ENCODE measurements around the gene COPB1.

Gene COPB1

DNA sequence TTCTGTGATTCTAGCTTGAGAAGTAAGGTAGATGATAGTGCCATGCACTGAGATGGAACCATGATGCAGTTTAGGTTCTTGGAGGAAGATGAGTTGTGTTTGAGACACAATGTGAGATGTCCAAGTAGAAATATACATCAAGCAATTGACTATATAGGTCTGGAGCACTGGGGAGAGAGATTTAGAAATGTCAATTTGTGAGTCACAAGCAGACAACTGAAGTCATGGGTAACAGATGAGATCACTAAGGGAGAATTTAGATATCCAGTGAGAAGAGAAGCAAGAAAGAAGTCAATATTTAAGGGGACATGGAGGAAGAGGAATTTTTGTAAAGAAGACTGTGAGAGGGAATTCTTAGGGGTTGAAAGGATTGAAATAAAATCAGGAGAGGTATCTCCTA lies 75.5 kb downstream of the COPB1 start:
- DNase-seq: no peak

DNA sequence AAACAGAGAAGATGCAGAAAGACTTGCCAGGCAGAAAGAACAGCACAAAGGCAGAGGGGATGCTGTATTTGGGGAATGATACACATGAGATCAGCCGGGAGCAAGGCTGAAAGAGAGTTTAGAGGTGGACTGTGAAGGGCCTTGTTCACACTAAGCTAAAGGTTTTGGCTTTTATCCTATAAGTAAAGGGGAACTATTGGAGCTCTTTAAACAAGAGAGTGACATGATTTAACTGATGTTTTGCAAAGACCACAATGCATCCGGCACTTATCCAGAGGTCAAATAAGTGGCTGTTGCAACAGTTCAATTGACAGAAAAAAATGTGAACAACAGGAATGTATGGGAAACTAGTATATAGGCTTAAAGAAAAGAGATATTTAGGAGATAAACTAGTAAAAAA lies 76.0 kb downstream of the COPB1 start:
- no peak for DNase-seq

DNA sequence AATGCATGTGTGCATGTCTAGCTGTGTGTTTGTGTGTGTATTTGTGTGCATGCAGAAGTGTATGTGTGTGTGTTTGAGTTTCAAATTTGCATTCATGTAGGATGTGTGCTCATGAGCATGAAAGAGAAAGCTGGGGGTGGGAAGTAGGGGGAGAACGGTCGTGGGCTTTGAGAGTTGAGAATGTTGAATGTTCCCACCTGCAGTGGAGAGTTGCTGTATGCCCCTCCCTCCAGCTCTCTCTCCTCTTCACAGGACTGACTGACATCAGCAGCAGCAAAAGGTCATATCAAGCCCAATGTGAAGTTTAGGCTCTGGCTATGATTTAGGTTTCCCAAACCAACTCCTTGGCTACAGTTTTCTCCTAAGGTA lies 76.8 kb downstream of the COPB1 start:
- DNase-seq: peak; percentile 37

DNA sequence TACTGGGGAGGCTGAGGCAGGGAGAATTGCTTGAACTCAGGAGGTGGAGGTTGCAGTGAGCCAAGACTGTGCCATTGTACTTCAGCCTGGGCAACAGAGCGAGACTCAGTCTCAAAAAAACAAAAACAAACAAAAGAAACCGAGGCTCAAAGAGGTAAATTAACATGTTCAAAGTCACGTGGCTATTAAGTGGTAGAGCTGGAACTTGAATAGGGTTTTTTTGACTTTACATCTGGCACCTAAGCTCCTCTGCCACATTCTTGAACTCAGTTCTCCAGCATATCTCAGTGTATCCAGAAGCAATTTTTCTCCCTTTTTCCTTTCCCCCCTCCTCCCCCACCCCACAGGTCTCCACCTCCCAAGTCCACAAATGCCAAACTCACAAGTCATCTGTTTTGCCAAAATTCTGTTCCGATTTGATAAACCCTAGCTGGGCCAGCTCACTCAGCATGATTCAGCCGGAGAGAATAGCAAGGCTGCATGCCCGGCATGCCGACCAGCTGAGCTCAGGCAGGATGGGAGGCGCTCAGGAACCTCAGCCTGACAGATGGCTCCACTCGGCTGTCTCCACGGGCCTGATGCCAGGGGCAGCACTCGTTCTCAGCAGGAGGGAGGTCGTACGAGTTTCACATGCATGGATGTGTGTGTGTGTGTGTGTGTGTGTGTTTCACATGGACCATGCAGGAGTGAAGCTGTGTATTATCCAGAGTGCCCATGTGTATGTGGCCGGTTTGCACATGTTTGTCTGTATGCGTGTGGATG lies 77.4 kb downstream of the COPB1 start:
- peak; percentile 100 for DNase-seq

GRCh38 chr11:14420223-14420622 lies 79.4 kb downstream of the COPB1 start:
- no peak for DNase-seq

DNA sequence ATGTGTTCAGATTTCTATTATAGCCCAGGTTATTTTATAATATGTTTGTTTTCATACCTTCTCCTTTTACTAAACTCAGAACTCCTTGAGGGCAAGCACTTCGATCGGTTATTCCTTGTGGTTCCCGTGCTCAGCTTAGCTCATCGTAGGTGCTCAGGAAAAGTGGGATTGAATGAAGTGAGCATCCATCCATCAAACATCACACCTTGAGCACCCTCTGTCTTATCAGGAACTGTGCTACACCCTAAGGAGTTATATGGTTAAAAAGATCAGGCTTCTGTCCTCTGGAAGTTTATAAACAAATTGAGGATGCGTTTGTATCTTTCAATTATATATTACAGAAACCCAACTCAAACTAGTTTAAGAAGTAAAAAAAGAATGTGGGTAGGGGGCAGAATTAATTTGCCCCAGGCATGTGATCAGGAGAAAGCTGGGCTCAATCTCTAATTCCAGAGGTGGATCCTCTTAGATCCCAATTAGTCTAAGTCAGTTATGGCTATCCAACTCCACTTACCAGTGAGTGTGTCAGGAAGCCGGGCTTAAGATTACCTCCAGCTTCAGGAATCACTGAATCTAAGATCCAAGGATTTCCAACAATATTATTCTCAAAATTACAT lies 80.7 kb downstream of the COPB1 start:
- peak; percentile 30 for DNase-seq

DNA sequence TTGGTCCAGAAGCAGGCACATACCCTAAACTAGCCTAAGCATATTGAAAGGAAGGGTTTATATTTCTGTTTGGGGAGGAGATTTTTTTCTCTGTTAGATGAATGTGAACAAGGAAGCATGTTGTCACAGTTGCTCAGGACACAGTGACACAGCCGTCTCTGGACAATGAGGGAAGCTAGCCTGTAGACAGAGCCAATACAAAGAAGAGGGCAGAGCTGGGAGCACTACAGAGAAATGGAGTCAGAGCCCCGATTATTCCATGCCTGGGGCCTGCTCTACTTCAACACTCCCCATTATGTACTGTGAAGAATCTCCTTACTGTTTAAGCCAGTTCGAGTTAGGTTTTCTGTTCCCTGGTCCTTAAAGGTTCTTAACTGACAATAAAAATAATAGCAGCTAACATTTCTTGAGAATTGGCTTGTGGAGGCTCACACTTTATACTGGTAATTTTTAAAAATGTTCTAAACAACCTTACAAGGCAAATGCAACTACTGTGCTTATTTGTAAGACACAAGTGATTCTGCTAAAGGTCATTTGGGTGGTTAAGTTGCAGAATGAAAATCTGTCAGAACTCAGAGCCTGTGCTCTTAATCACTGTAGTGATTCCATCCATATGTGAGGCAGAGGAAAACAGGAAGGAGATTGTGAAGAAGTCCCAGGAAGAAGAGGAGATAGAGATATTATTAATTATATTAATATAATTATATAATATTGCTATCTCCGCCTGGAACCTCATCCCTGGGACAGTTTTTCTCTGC lies 81.8 kb downstream of the COPB1 start:
- no peak for DNase-seq

DNA sequence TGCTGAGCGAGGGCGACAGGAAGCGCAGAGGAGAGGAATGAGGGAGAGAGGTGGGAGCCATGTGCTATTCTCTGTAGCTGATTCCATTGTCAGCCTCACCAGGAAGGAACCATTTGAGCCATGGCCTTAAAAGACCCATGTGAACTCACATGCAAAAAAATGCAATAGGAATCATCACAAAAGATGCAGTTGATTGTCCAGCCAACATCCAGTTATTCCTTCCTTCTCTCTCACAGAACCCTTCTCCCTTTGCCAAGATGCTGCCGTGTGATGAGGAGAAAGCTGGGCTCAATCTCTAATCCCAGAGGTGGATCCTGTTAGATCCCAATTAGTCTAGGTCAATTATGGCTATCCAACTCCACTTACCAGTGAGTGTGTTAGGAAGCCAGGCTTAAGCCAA lies 82.4 kb downstream of the COPB1 start:
- DNase-seq: no peak

- DNase-seq: peak; percentile 88
Measured at GRCh38 chr11:14414470-14415461, 84.8 kb downstream of the COPB1 start.

- peak; percentile 76 for DNase-seq
Measured at GRCh38 chr11:14413307-14414069, 86.1 kb downstream of the COPB1 start.

GRCh38 chr11:14411818-14412217 lies 87.8 kb downstream of the COPB1 start:
- DNase-seq: peak; percentile 82

GRCh38 chr11:14409891-14410290 lies 89.7 kb downstream of the COPB1 start:
- DNase-seq: no peak

- no peak for DNase-seq
Measured at GRCh38 chr11:14408612-14409011, 91.0 kb downstream of the COPB1 start.
